IMR-90 (cell line): ENCODE measurements around the gene WDR45B. TPM values are rescaled to one million over a fixed set of nuclear protein-coding genes. Genes with fewer than 3 reads are reported as not detected.

Source experiments
- ATAC-seq: fragments of 200-7000 bp; cut with Tn5 transposase; 2 replicates; pipeline ENCODE4 v1.9.1; 2020; ENCODE audit warnings: low read depth, mild to moderate bottlenecking, moderate library complexity
- BruUV-seq: library from RNA; stranded (reverse); fragments of 400-500 nt; replicated peaks from 2 replicates; lab custom pipeline; 2021; lab: Mats Ljungman, UMichigan
- CTCF ChIA-PET: fragments of 300-600 bp; formaldehyde crosslinking; extraction: SDS; loops from one replicate; lab custom pipeline; 2021; ENCODE audit warnings: antibody characterized with exemption; lab: Yijun Ruan, JAX
- POLR2A ChIA-PET: fragments of 300-600 bp; sonication (Branson Sonifier 250); formaldehyde crosslinking; loops from one replicate; lab custom pipeline; 2022; ENCODE audit warnings: antibody characterized with exemption; ENCODE audit not compliant: unreplicated experiment; lab: Charles Lee
- DNase-seq: peaks from one replicate; pipeline ENCODE4 v3.0.0; 2013
- H2AFZ ChIP-seq: replicated peaks from 2 replicates; pipeline ENCODE3; 2013; ENCODE audit warnings: low read length, mild to moderate bottlenecking; ENCODE audit not compliant: poor library complexity
- H2AK5ac ChIP-seq: 2 replicates; pipeline ENCODE4 v1.6.1; 2013; ENCODE audit warnings: low read depth, low read length, inconsistent platforms
- H2AK9ac ChIP-seq: replicated peaks from 2 replicates; pipeline ENCODE3; 2013; ENCODE audit warnings: mild to moderate bottlenecking, low read depth, low read length, moderate library complexity; ENCODE audit not compliant: poor library complexity
- H2BK120ac ChIP-seq: 2 replicates; pipeline ENCODE4 v1.6.1; 2013; ENCODE audit warnings: low read depth, low read length, inconsistent platforms
- H2BK15ac ChIP-seq: 3 replicates; pipeline ENCODE4 v1.6.1; 2013; ENCODE audit warnings: low read depth, low read length, inconsistent platforms
- H2BK20ac ChIP-seq: 2 replicates; pipeline ENCODE4 v1.6.1; 2013; ENCODE audit warnings: low read depth, mild to moderate bottlenecking, inconsistent platforms, low read length, moderate library complexity
- H2BK5ac ChIP-seq: 2 replicates; pipeline ENCODE4 v1.6.1; 2013; ENCODE audit warnings: mild to moderate bottlenecking, low read depth, low read length, inconsistent platforms; ENCODE audit not compliant: poor library complexity, severe bottlenecking
- H3K14ac ChIP-seq: replicated peaks from 2 replicates; pipeline ENCODE4 v1.6.1; 2013; ENCODE audit warnings: low read depth, low read length, inconsistent platforms
- H3K18ac ChIP-seq: 2 replicates; pipeline ENCODE4 v1.6.1; 2013; ENCODE audit warnings: low read depth, low read length, control low read depth
- H3K23ac ChIP-seq: 2 replicates; pipeline ENCODE4 v1.6.1; 2013; ENCODE audit warnings: low read depth, low read length, inconsistent platforms
- H3K27ac ChIP-seq: 2 replicates; pipeline ENCODE4 v1.5.1; 2013; ENCODE audit warnings: mild to moderate bottlenecking, control low read depth, low read length; ENCODE audit not compliant: insufficient read depth
- H3K27me3 ChIP-seq: 2 replicates; pipeline ENCODE4 v1.6.1; 2013; ENCODE audit warnings: low read length; ENCODE audit not compliant: control insufficient read depth, insufficient read depth
- H3K36me3 ChIP-seq: 2 replicates; pipeline ENCODE4 v1.6.1; 2013; ENCODE audit warnings: low read length, mixed read lengths; ENCODE audit not compliant: control insufficient read depth, insufficient read depth
- H3K4ac ChIP-seq: 2 replicates; pipeline ENCODE4 v1.6.1; 2013; ENCODE audit warnings: low read depth, low read length, inconsistent platforms
- H3K4me1 ChIP-seq: 2 replicates; pipeline ENCODE4 v1.6.1; 2013; ENCODE audit warnings: low read length, mixed read lengths; ENCODE audit not compliant: control insufficient read depth, insufficient read depth
- H3K4me2 ChIP-seq: 2 replicates; pipeline ENCODE4 v1.6.1; 2013; ENCODE audit warnings: low read depth, mild to moderate bottlenecking, control low read depth, low read length, moderate library complexity
- H3K4me3 ChIP-seq: 2 replicates; pipeline ENCODE4 v1.5.1; 2013; ENCODE audit warnings: low read depth, mild to moderate bottlenecking, control low read depth, low read length, moderate library complexity; ENCODE audit not compliant: insufficient read depth
- H3K56ac ChIP-seq: 2 replicates; pipeline ENCODE4 v1.6.1; 2013; ENCODE audit warnings: low read length, inconsistent platforms; ENCODE audit not compliant: insufficient read depth; ENCODE audit errors: extremely low read depth
- H3K79me1 ChIP-seq, 2 experiments: 2 replicates each; pipeline ENCODE4 v1.6.1; 2013; ENCODE audit warnings: low read length in 2 of 2, inconsistent platforms in 1 of 2, low read depth in 1 of 2
- H3K9ac ChIP-seq: 2 replicates; pipeline ENCODE4 v1.6.1; 2013; ENCODE audit warnings: low read depth, low read length, control low read depth
- H3K9me1 ChIP-seq: 2 replicates; pipeline ENCODE4 v1.6.1; 2013; ENCODE audit warnings: low read length, inconsistent platforms; ENCODE audit not compliant: insufficient read depth
- H3K9me3 ChIP-seq: 2 replicates; pipeline ENCODE4 v1.6.1; 2013; ENCODE audit warnings: low read length; ENCODE audit not compliant: control insufficient read depth, insufficient read depth
- H4K20me1 ChIP-seq: 2 replicates; pipeline ENCODE4 v1.6.1; 2013; ENCODE audit warnings: low read length, inconsistent platforms; ENCODE audit not compliant: insufficient read depth
- H4K5ac ChIP-seq: 2 replicates; pipeline ENCODE4 v1.6.1; 2013; ENCODE audit warnings: mild to moderate bottlenecking, low read depth, low read length, control low read depth
- H4K8ac ChIP-seq, 2 experiments: 2 replicates each; pipeline ENCODE4 v1.6.1; 2013; ENCODE audit warnings: low read depth in 2 of 2, low read length in 2 of 2, control low read depth in 1 of 2, inconsistent platforms in 1 of 2
- H4K91ac ChIP-seq: 2 replicates; pipeline ENCODE4 v1.6.1; 2013; ENCODE audit warnings: low read depth, low read length, inconsistent platforms; ENCODE audit not compliant: insufficient read depth
- BHLHE40 ChIP-seq: fragments of 150-350 bp; IDR thresholded peaks from 2 replicates; pipeline ENCODE4 v1.6.1; 2016; ENCODE audit warnings: mild to moderate bottlenecking, low read depth, low read length
- CEBPB ChIP-seq: IDR thresholded peaks from 2 replicates; pipeline ENCODE4 v1.6.1; 2012; ENCODE audit warnings: low read depth, low read length, improper control_type of control experiment
- CHD1 ChIP-seq: IDR thresholded peaks from 2 replicates; pipeline ENCODE4 v1.6.1; 2012; ENCODE audit warnings: low read depth, low read length, improper control_type of control experiment
- FOS ChIP-seq: fragments of 150-350 bp; IDR thresholded peaks from 2 replicates; pipeline ENCODE4 v1.6.1; 2016; ENCODE audit warnings: low read depth, low read length
- MAFK ChIP-seq: IDR thresholded peaks from 2 replicates; pipeline ENCODE4 v1.6.1; 2012; ENCODE audit warnings: low read depth, low read length, improper control_type of control experiment
- MAZ ChIP-seq: IDR thresholded peaks from 2 replicates; pipeline ENCODE4 v1.6.1; 2012; ENCODE audit warnings: low read depth, mild to moderate bottlenecking, low read length, improper control_type of control experiment, moderate library complexity, borderline replicate concordance
- MXI1 ChIP-seq: IDR thresholded peaks from 2 replicates; pipeline ENCODE4 v1.6.1; 2012; ENCODE audit warnings: low read depth, mild to moderate bottlenecking, low read length, moderate library complexity, borderline replicate concordance
- NFE2L2 ChIP-seq: fragments of 150-350 bp; IDR thresholded peaks from 2 replicates; pipeline ENCODE4 v1.6.1; 2016; ENCODE audit warnings: low read depth, mild to moderate bottlenecking, low read length
- RCOR1 ChIP-seq: IDR thresholded peaks from 2 replicates; pipeline ENCODE4 v1.6.1; 2012; ENCODE audit warnings: mild to moderate bottlenecking, low read length, improper control_type of control experiment; ENCODE audit not compliant: insufficient replicate concordance
- SMC3 ChIP-seq: fragments of 150-350 bp; IDR thresholded peaks from 2 replicates; pipeline ENCODE4 v1.6.1; 2016; ENCODE audit warnings: low read depth, mild to moderate bottlenecking, antibody characterized with exemption, low read length, moderate library complexity
- WGBS, 2 experiments: methylation state at CpG; one replicate each; pipeline versions ENCODE4 v1.1.5 to v1.1.7; 2013; ENCODE audit warnings: missing lambda C conversion rate in 2 of 2; ENCODE audit not compliant: insufficient read length in 1 of 2; ENCODE audit errors: extremely low coverage in 2 of 2; 5-methylcytosine and 5-hydroxymethylcytosine counted together
- dilution Hi-C: fragments of 300-500 bp; cut with HindIII; formaldehyde crosslinking; loops from one replicate; pipeline ENCODE4 v1.14.3; 2018; ENCODE audit warnings: low sequenced_read_pairs; ENCODE audit not compliant: unreplicated experiment
- in situ Hi-C: fragments of 300-500 bp; cut with MboI; formaldehyde crosslinking; loops from 3 replicates; pipeline ENCODE4 v1.14.3; 2019; ENCODE audit warnings: low sequenced_read_pairs, inconsistent platforms, mixed read lengths
- intact Hi-C: fragments of 100-400 bp; cut with micrococcal nuclease; formaldehyde crosslinking; loops from 2 replicates; pipeline ENCODE4 v1.10.0; 2022
- polyA plus RNA-seq, 3 experiments: library from polyadenylated mRNA; depleted of rRNA; stranded (reverse); fragments of >200 nt; gene quantifications; 2 replicates each; pipeline ENCODE4 v1.2.3, GENCODE V29; 2012; ENCODE audit warnings: low replicate concordance in 1 of 3
- total RNA-seq: library from RNA; depleted of rRNA; stranded (reverse); fragments of >200 nt; gene quantifications from 2 replicates; pipeline ENCODE4 v1.2.3, GENCODE V29; 2012

The WDR45B gene
- total and polyA plus RNA-seq, 2 of the 4 experiments (the other 2 are of a cell fraction), result 98.2 to 110 TPM

DNA sequence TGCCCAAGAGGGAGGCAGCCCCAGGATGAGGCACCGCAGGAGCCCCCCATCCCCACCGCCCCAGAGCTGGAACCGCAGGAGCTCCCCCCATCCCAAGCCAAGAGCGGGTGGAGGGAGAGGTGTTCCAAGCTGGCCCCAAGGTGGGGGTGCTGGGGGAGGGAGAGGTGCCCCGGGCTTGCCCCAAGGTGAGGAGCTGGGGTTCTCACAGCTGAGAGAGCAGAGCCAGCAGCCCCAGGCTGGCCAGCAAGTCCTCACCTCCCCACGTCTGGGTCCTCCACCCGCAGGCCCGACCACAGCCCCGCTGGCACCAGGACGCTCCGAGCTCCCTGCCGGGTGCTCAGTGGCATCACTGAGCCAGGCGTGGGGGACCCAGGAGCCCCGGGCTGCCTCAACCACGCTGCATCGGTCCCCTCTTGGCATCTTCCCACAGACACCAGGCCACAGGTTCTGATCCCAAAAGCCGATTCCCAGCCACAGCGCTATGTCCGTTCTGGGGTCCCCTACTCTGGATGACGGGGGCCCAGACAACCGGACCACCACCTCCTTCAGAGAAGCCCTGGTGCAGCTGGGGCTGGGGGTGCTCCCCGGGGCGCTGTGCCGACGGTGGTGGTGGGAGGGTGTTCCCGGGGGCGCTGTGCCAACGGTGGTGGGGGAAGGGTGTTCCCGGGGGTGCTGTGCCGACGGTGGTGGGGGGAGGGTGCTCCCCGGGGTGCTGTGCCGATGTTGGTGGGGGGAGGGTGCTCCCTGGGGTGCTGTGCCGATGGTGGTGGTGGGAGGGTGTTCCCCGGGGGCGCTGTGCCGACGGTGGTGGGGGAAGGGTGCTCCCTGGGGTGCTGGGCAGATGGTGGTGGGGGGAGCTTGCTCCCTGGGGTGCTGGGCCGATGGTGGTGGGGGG is 15.4 kb upstream of the WDR45B start:
- no peak for TF ChIP-seq CHD1
- TF ChIP-seq FOS, result no peak
- no peak for TF ChIP-seq MAZ
- no peak for TF ChIP-seq MAFK
- TF ChIP-seq RCOR1, result no peak
- TF ChIP-seq SMC3, result no peak
- TF ChIP-seq NFE2L2, result no peak
- no peak for TF ChIP-seq BHLHE40
- TF ChIP-seq MXI1, result no peak
- TF ChIP-seq CEBPB, result no peak
- ChIA-PET CTCF (no interaction called here), POLR2A (no interaction called here)
- H2BK120ac ChIP-seq, result no peak overlapping the region
- no peak overlapping the region for H4K91ac ChIP-seq
- H3K27ac ChIP-seq, result no peak overlapping the region
- H4K5ac ChIP-seq, result no peak overlapping the region
- H3K18ac ChIP-seq, result no peak overlapping the region
- BruUV-seq, result no TSS peak
- no peak overlapping the region for H3K4me3 ChIP-seq
- DNase-seq, result no peak
- no peak overlapping the region for H2AK5ac ChIP-seq
- ATAC-seq, result no peak
- H3K27me3 ChIP-seq, result no peaks in the 10 kb centered on the region
- no peak overlapping the region for H2AK9ac ChIP-seq
- H2BK15ac ChIP-seq, result no peak overlapping the region
- dilution Hi-C loops (no loop called here), in situ Hi-C loops (no loop called here), intact Hi-C loops (no loop called here)
- 82% methylated on average over 10 of the region's 39 CpGs; no CpG with 5 or more reads in 1 of the 2 experiments for WGBS, 2 experiments
- no peak overlapping the region for H3K23ac ChIP-seq
- peaks cover 1% of the 10 kb centered on the region for H3K36me3 ChIP-seq
- H3K9ac ChIP-seq, result no peak overlapping the region
- no peaks in the 10 kb centered on the region for H3K9me3 ChIP-seq
- H3K14ac ChIP-seq, result no peak overlapping the region
- H4K20me1 ChIP-seq, result no peaks in the 10 kb centered on the region
- H3K9me1 ChIP-seq, result peaks cover 6% of the 10 kb centered on the region
- peaks cover 0 to 6% of the 10 kb centered on the region in 2 experiments; a peak in 2 of 4 replicates for H3K79me1 ChIP-seq
- H3K56ac ChIP-seq, result no peak overlapping the region
- H2BK5ac ChIP-seq, result no peak overlapping the region
- no peak overlapping the region for H3K4me2 ChIP-seq
- H3K4me1 ChIP-seq, result no peaks in the 10 kb centered on the region
- no peak overlapping the region for H2BK20ac ChIP-seq
- no peak overlapping the region for H4K8ac ChIP-seq
- H2AFZ ChIP-seq, result no peak overlapping the region
- H3K4ac ChIP-seq, result no peak overlapping the region
